OCI-LY7 (cell line): ENCODE data around the gene SERPINA12. TPM values are rescaled to one million over a fixed set of nuclear protein-coding genes. Genes with fewer than 3 reads are reported as not detected.

ENCODE experiments used
- BruUV-seq: library from RNA; stranded (reverse); fragments of 400-500 nt; replicated peaks from 2 replicates; lab custom pipeline; 2021; lab: Mats Ljungman, UMichigan
- CTCF ChIA-PET: fragments of 300-600 bp; sonication (Branson Sonifier 250); formaldehyde crosslinking; loops from one replicate; lab custom pipeline; 2022; ENCODE audit warnings: antibody characterized with exemption; ENCODE audit not compliant: unreplicated experiment; lab: Charles Lee
- POLR2A ChIA-PET: fragments of 300-600 bp; sonication (Branson Sonifier 250); formaldehyde crosslinking; loops from one replicate; lab custom pipeline; 2022; ENCODE audit warnings: antibody characterized with exemption; lab: Charles Lee
- DNase-seq: peaks from one replicate; pipeline ENCODE4 v3.0.0-alpha.2; 2015; ENCODE audit warnings: low spot score
- H2AFZ ChIP-seq: fragments of 200-600 bp; sonication (generic), shearing (Covaris generic); 2 replicates; pipeline ENCODE4 v1.6.1; 2014; ENCODE audit warnings: mild to moderate bottlenecking, antibody characterized with exemption, low read length, moderate library complexity
- H3K27ac ChIP-seq: fragments of 200-600 bp; sonication (generic); 2 replicates; pipeline ENCODE4 v1.5.1; 2014; ENCODE audit warnings: mixed run types, low read depth, mild to moderate bottlenecking, moderate library complexity, low read length, inconsistent platforms; ENCODE audit not compliant: poor library complexity, severe bottlenecking
- H3K36me3 ChIP-seq: fragments of 200-600 bp; sonication (generic); 2 replicates; pipeline ENCODE4 v1.6.1; 2014; ENCODE audit warnings: mild to moderate bottlenecking, antibody characterized with exemption, low read length, moderate library complexity, mixed read lengths; ENCODE audit not compliant: insufficient read depth
- H3K4me1 ChIP-seq: fragments of 200-600 bp; sonication (generic); 2 replicates; pipeline ENCODE4 v1.5.1; 2014; ENCODE audit warnings: mild to moderate bottlenecking, low read length; ENCODE audit not compliant: insufficient read depth, poor library complexity, severe bottlenecking
- H3K4me2 ChIP-seq: fragments of 200-600 bp; sonication (generic); 2 replicates; pipeline ENCODE4 v1.6.1; 2014; ENCODE audit warnings: mild to moderate bottlenecking, low read length
- H3K4me3 ChIP-seq: fragments of 200-600 bp; sonication (generic); 2 replicates; pipeline ENCODE4 v1.5.1; 2014; ENCODE audit warnings: mild to moderate bottlenecking, low read depth, low read length; ENCODE audit not compliant: poor library complexity, severe bottlenecking
- H3K79me2 ChIP-seq: fragments of 200-600 bp; sonication (generic); 2 replicates; pipeline ENCODE4 v1.6.1; 2016; ENCODE audit warnings: low read depth, mild to moderate bottlenecking, low read length, moderate library complexity, mixed read lengths; ENCODE audit not compliant: insufficient read depth
- H3K9me2 ChIP-seq: fragments of 200-600 bp; sonication (generic); 2 replicates; pipeline ENCODE4 v1.6.1; 2016; ENCODE audit warnings: mild to moderate bottlenecking, low read length, mixed read lengths; ENCODE audit not compliant: insufficient read depth
- H3K9me3 ChIP-seq: fragments of 200-600 bp; sonication (generic); 2 replicates; pipeline ENCODE4 v1.6.1; 2014; ENCODE audit warnings: mild to moderate bottlenecking, mixed run types, low read length, mixed read lengths
- H4K20me1 ChIP-seq: fragments of 200-600 bp; sonication (generic); 2 replicates; pipeline ENCODE4 v1.6.1; 2014; ENCODE audit warnings: mild to moderate bottlenecking, antibody characterized with exemption, low read length, moderate library complexity, mixed read lengths; ENCODE audit not compliant: insufficient read depth
- EZH2phosphoT487 ChIP-seq: fragments of 200-600 bp; sonication (generic); IDR thresholded peaks from 2 replicates; pipeline ENCODE4 v1.6.1; 2018; ENCODE audit warnings: low read depth, borderline replicate concordance, mild to moderate bottlenecking, mixed run types, antibody characterized with exemption, low read length, moderate library complexity, mixed read lengths
- intact Hi-C: fragments of 100-400 bp; cut with micrococcal nuclease; formaldehyde crosslinking; loops from one replicate; pipeline ENCODE4 v1.10.0; 2022; ENCODE audit not compliant: unreplicated experiment
- total RNA-seq, 2 experiments: library from RNA; depleted of rRNA in 1 of 2; stranded (reverse); fragments of >200 nt in 1 of 2; shearing (Covaris generic) in 1 of 2; gene quantifications; 2 replicates each; pipeline ENCODE4 v1.2.3, GENCODE V29; 2014 to 2022
- TF ChIP-seq, protein P1 (sequence below): fragments of 200-600 bp; sonication (generic); conservative IDR thresholded peaks from 2 replicates; pipeline ENCODE4 v1.5.1; 2014; ENCODE audit warnings: mild to moderate bottlenecking, antibody characterized with exemption, low read length, moderate library complexity, mixed read lengths

The SERPINA12 gene
- total RNA-seq, 2 experiments from 2014 or later, result not detected

DNA sequence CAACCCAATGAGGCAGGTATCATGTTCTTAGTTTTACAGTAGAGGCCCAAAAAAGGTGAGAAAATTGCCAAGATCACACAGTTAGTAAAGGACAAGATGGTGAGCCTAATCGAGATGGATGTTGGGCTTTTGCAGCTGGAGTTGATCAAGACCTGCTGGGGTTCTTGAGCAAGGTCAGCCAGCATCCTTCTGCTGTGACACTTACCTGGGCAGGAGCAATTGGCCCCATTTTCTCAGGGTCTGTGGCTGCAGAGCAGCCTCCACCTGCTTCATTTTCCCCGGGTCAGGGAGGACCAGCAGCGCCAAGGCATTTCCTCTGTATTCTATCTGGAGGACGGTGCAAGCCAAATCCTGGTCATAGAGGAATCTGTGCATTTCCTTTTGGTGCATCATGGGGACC lies 63.1 kb downstream of the SERPINA12 start:
- H3K4me2 ChIP-seq, result no peak overlapping the region
- TF ChIP-seq, protein P1, sequence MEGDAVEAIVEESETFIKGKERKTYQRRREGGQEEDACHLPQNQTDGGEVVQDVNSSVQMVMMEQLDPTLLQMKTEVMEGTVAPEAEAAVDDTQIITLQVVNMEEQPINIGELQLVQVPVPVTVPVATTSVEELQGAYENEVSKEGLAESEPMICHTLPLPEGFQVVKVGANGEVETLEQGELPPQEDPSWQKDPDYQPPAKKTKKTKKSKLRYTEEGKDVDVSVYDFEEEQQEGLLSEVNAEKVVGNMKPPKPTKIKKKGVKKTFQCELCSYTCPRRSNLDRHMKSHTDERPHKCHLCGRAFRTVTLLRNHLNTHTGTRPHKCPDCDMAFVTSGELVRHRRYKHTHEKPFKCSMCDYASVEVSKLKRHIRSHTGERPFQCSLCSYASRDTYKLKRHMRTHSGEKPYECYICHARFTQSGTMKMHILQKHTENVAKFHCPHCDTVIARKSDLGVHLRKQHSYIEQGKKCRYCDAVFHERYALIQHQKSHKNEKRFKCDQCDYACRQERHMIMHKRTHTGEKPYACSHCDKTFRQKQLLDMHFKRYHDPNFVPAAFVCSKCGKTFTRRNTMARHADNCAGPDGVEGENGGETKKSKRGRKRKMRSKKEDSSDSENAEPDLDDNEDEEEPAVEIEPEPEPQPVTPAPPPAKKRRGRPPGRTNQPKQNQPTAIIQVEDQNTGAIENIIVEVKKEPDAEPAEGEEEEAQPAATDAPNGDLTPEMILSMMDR, result no peak
- no peak for TF ChIP-seq EZH2phosphoT487
- BruUV-seq, result no TSS peak

DNA sequence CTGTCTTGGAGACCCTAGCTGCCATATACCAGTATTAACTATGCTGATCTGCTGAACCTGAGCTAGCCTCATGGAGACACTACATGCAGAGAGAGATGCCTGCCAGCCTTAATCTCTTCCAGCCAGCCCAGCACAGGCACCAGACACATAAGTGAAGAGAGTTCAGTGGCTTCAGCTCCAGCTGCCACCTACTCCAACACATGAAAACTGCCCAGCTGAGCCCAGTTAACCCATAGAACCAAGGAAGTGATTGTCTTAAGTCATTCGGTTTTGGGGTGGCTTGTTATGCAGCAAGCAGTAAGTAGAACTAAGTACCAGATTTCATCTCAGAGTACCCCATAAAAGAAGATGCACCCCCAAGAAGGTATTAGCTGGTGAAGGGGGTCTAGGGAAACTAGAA lies 64.3 kb downstream of the SERPINA12 start:
- no peak for DNase-seq
- intact Hi-C loops, result no loop called here
- ChIA-PET POLR2A (interaction anchor here (0.6 kb wide), 2 partner anchors 1206 to 1654 kb away, joined by 3 read pairs; no protein-coding TSS in a partner anchor), CTCF (interaction anchor here (0.8 kb wide), 1 partner anchor 11 kb away, joined by 3 read pairs; no protein-coding TSS in a partner anchor)
- Histone ChIP-seq H3K9me2 (no peaks in the 10 kb centered on the region), H3K4me3 (no peak overlapping the region), H4K20me1 (no peaks in the 10 kb centered on the region), H3K27ac (no peak overlapping the region), H2AFZ (no peak overlapping the region), H3K4me1 (no peaks in the 10 kb centered on the region), H3K79me2 (no peaks in the 10 kb centered on the region), H3K36me3 (no peaks in the 10 kb centered on the region), H3K4me2 (no peak overlapping the region), H3K9me3 (no peaks in the 10 kb centered on the region)
- TF ChIP-seq, protein P1, result no peak
- no peak for TF ChIP-seq EZH2phosphoT487
- no TSS peak for BruUV-seq

More for the DNA sequence above, 63.1 kb downstream of the SERPINA12 start:
- no peaks in the 10 kb centered on the region for H3K79me2 ChIP-seq
- no peaks in the 10 kb centered on the region for H3K9me3 ChIP-seq
- H3K4me3 ChIP-seq, result no peak overlapping the region
- no peaks in the 10 kb centered on the region for H3K4me1 ChIP-seq
- ChIA-PET CTCF (no interaction called here), POLR2A (no interaction called here)
- intact Hi-C loops, result no loop called here
- no peak for DNase-seq
- no peaks in the 10 kb centered on the region for H3K9me2 ChIP-seq
- H3K36me3 ChIP-seq, result no peaks in the 10 kb centered on the region
- H3K27ac ChIP-seq, result no peak overlapping the region
- H4K20me1 ChIP-seq, result no peaks in the 10 kb centered on the region
- H2AFZ ChIP-seq, result no peak overlapping the region

DNA sequence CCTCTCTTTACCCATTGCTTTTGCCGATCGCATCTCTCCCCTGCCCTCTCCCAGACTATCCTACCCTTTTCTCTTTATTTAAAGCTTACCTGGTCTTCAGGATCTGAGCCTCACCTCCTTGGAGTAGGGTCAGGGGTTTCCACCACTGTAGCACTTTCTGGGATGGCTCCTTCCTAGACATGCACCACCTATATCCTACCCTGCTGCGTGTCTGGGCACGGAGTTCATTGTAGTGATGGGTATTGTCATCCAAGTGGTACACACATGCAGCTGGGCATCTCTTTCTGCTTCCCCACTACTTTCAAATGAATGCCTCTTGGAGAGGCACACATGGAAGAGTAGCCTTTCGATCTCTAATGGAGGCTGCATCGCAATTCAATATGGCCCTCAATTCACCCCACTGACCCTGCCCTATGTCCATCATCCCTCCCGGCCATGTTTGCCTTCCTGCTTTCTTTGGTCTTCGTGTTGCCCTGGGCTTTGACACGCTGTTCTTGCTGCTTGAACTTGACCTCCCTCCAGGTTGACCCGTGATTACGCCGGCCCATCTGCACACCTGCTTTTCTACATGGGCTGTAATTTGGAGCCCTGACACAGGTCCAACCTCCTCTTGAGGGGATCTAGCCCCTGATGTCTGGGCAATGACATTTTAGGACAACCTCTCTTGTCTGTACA lies 67.6 kb downstream of the SERPINA12 start:
- intact Hi-C loops, result no loop called here
- no peaks in the 10 kb centered on the region for H3K36me3 ChIP-seq
- TF ChIP-seq, protein P1, result no peak
- TF ChIP-seq EZH2phosphoT487, result no peak
- no peak overlapping the region for H3K27ac ChIP-seq
- no peaks in the 10 kb centered on the region for H3K4me1 ChIP-seq
- DNase-seq, result no peak
- no peaks in the 10 kb centered on the region for H4K20me1 ChIP-seq
- H3K4me2 ChIP-seq, result no peak overlapping the region
- ChIA-PET CTCF (no interaction called here), POLR2A (no interaction called here)
- no peaks in the 10 kb centered on the region for H3K9me3 ChIP-seq
- H3K4me3 ChIP-seq, result no peak overlapping the region
- no TSS peak for BruUV-seq
- H3K79me2 ChIP-seq, result no peaks in the 10 kb centered on the region
- no peak overlapping the region for H2AFZ ChIP-seq
- H3K9me2 ChIP-seq, result no peaks in the 10 kb centered on the region
